SK-N-SH (cell line): ENCODE measurements around the gene AKAP12. TPM values are rescaled to one million over a fixed set of nuclear protein-coding genes. Genes with fewer than 3 reads are reported as not detected.

Experiments used
- CTCF ChIA-PET: fragments of 300-600, 350-600 bp; formaldehyde crosslinking; extraction: SDS; loops from one replicate; lab custom pipeline; 2021; lab: Yijun Ruan, JAX
- POLR2A ChIA-PET: fragments of 350-600 bp; sonication (Branson Sonifier 250); formaldehyde crosslinking; extraction: SDS; loops from one replicate; lab custom pipeline; 2020; ENCODE audit warnings: antibody characterized with exemption, inconsistent platforms; lab: Yijun Ruan, JAX
- DNase-seq: peaks from one replicate; pipeline ENCODE4 v3.0.0; 2012
- H2AFZ ChIP-seq: fragments of 200-600 bp; sonication (generic); 2 replicates; pipeline ENCODE4 v1.8.1; 2016; ENCODE audit warnings: antibody characterized with exemption, mild to moderate bottlenecking, low read depth
- H3F3A ChIP-seq: fragments of 200-600 bp; sonication (generic); replicated peaks from 2 replicates; pipeline ENCODE3; 2016; ENCODE audit warnings: antibody characterized with exemption, mild to moderate bottlenecking; ENCODE audit not compliant: insufficient read depth
- H3K27ac ChIP-seq, 2 experiments: fragments of 200-500 bp in 1 of 2; fragments of 200-600 bp in 1 of 2; sonication (Bioruptor generic) in 1 of 2; sonication (generic), shearing (Covaris generic) in 1 of 2; 2 replicates each; pipeline versions ENCODE4 v1.5.1 to v1.6.1; 2014 to 2016; ENCODE audit warnings: low read depth in 2 of 2, inconsistent platforms in 1 of 2, low read length in 1 of 2, mild to moderate bottlenecking in 1 of 2, mixed read lengths in 1 of 2
- H3K27me3 ChIP-seq: fragments of 200-600 bp; sonication (generic), shearing (Covaris generic); 2 replicates; pipeline ENCODE4 v1.6.1; 2016; ENCODE audit warnings: mixed run types; ENCODE audit not compliant: insufficient read depth
- H3K36me3 ChIP-seq, 2 experiments: fragments of 200-500 bp in 1 of 2; fragments of 200-600 bp in 1 of 2; sonication (Bioruptor generic) in 1 of 2; sonication (generic) in 1 of 2; replicated peaks in 1 of 2; 2 replicates each; pipeline versions ENCODE3 to v1.5.1; 2014 to 2016; ENCODE audit warnings: low read length in 1 of 2, mild to moderate bottlenecking in 1 of 2; ENCODE audit not compliant: insufficient read depth in 2 of 2, control insufficient read depth in 1 of 2
- H3K4me1 ChIP-seq, 2 experiments: fragments of 200-500 bp in 1 of 2; fragments of 200-600 bp in 1 of 2; sonication (Bioruptor generic) in 1 of 2; sonication (generic), shearing (Covaris generic) in 1 of 2; 2 replicates each; pipeline versions ENCODE4 v1.5.1 to v1.6.1; 2014 to 2016; ENCODE audit warnings: low read depth in 1 of 2, low read length in 1 of 2, mixed run types in 1 of 2; ENCODE audit not compliant: insufficient read depth in 2 of 2, control insufficient read depth in 1 of 2
- H3K4me2 ChIP-seq: fragments of 200-600 bp; sonication (generic), shearing (Covaris generic); 2 replicates; pipeline ENCODE4 v1.6.1; 2017; ENCODE audit warnings: mixed run types
- H3K4me3 ChIP-seq, 2 experiments: fragments of 200-500 bp in 1 of 2; fragments of 200-600 bp in 1 of 2; sonication (Bioruptor generic) in 1 of 2; sonication (generic), shearing (Covaris generic) in 1 of 2; 2 replicates each; pipeline versions ENCODE4 v1.5.1 to v1.8.1; 2014 to 2016; ENCODE audit warnings: low read depth in 2 of 2, inconsistent platforms in 1 of 2, low read length in 1 of 2, mild to moderate bottlenecking in 1 of 2, mixed read lengths in 1 of 2, moderate library complexity in 1 of 2
- H3K79me2 ChIP-seq: fragments of 200-600 bp; sonication (generic); 2 replicates; pipeline ENCODE4 v1.8.1; 2017; ENCODE audit warnings: mild to moderate bottlenecking; ENCODE audit not compliant: insufficient read depth
- H3K9ac ChIP-seq: fragments of 200-600 bp; sonication (generic); 2 replicates; pipeline ENCODE4 v1.6.1; 2017; ENCODE audit warnings: mixed run types
- H3K9me2 ChIP-seq: fragments of 200-600 bp; sonication (generic); 2 replicates; pipeline ENCODE4 v1.6.1; 2017; ENCODE audit warnings: mixed run types
- H3K9me3 ChIP-seq: fragments of 200-600 bp; sonication (generic); 2 replicates; pipeline ENCODE4 v1.6.1; 2017; ENCODE audit warnings: mixed run types, mild to moderate bottlenecking, moderate library complexity
- H4K20me1 ChIP-seq: fragments of 200-600 bp; sonication (generic); 2 replicates; pipeline ENCODE4 v1.6.1; 2017; ENCODE audit warnings: mild to moderate bottlenecking, mixed run types; ENCODE audit not compliant: insufficient read depth
- ELF1 ChIP-seq: IDR thresholded peaks from 2 replicates; pipeline ENCODE4 v1.4.0; 2012
- EZH2phosphoT487 ChIP-seq: fragments of 200-600 bp; sonication (generic); IDR thresholded peaks from 2 replicates; pipeline ENCODE4 v1.6.1; 2017; ENCODE audit warnings: low read depth, mixed run types, mild to moderate bottlenecking, antibody characterized with exemption, moderate library complexity, borderline replicate concordance
- FOXJ3 ChIP-seq: sonication (generic); formaldehyde crosslinking; IDR thresholded peaks from 2 replicates; pipeline ENCODE4 v1.5.1; 2020; ENCODE audit warnings: mild to moderate bottlenecking, missing genetic modification reagents
- FOXM1 ChIP-seq: IDR thresholded peaks from 2 replicates; pipeline ENCODE4 v1.4.0; 2012; ENCODE audit warnings: low read depth, mild to moderate bottlenecking
- MXI1 ChIP-seq: IDR thresholded peaks from 2 replicates; pipeline ENCODE4 v1.6.1; 2012; ENCODE audit warnings: mild to moderate bottlenecking, low read depth, low read length, improper control_type of control experiment
- RAD21 ChIP-seq: IDR thresholded peaks from 2 replicates; pipeline ENCODE4 v1.6.1; 2012; ENCODE audit warnings: mild to moderate bottlenecking, low read length
- RCOR1 ChIP-seq: fragments of 150-350 bp; IDR thresholded peaks from 2 replicates; pipeline ENCODE4 v1.6.1; 2017; ENCODE audit warnings: antibody characterized with exemption, low read length
- RFX5 ChIP-seq: IDR thresholded peaks from 2 replicates; pipeline ENCODE4 v1.6.1; 2012; ENCODE audit warnings: mild to moderate bottlenecking, improper control_type of control experiment, low read length
- RXRA ChIP-seq: IDR thresholded peaks from 2 replicates; pipeline ENCODE4 v1.4.0; 2012; ENCODE audit warnings: low read depth, mild to moderate bottlenecking, borderline replicate concordance
- SIN3A ChIP-seq: IDR thresholded peaks from 2 replicates; pipeline ENCODE4 v1.6.1; 2012; ENCODE audit warnings: low read depth, mild to moderate bottlenecking, low read length, moderate library complexity, borderline replicate concordance
- TAF1 ChIP-seq: IDR thresholded peaks from 2 replicates; pipeline ENCODE4 v1.6.1; 2012; ENCODE audit warnings: low read depth, mild to moderate bottlenecking, low read length, moderate library complexity, borderline replicate concordance
- TCF12 ChIP-seq: IDR thresholded peaks from 2 replicates; pipeline ENCODE4 v1.4.0; 2012
- WGBS: methylation state at CpG from one replicate; pipeline ENCODE4 v1.1.6; 2017; ENCODE audit warnings: low lambda C conversion rate; 5-methylcytosine and 5-hydroxymethylcytosine counted together
- polyA plus RNA-seq, 3 experiments: library from polyadenylated mRNA; depleted of rRNA; stranded (reverse); fragments of >200 nt; gene quantifications; 2 replicates each; pipeline ENCODE4 v1.2.3, GENCODE V29; 2012
- TF ChIP-seq, protein P1 (sequence below): fragments of 150-350 bp; IDR thresholded peaks from 2 replicates; pipeline ENCODE4 v1.6.1; 2016; ENCODE audit warnings: mild to moderate bottlenecking, low read depth, low read length
- TF ChIP-seq, protein P2 (sequence below): fragments of 200-600 bp; sonication (generic); IDR thresholded peaks from 2 replicates; pipeline ENCODE4 v1.6.1; 2017; ENCODE audit warnings: antibody characterized with exemption, mild to moderate bottlenecking, moderate library complexity
- TF ChIP-seq, protein P3 (sequence below): IDR thresholded peaks from 2 replicates; pipeline ENCODE4 v1.4.0; 2012; ENCODE audit warnings: low read depth, borderline replicate concordance
- TF ChIP-seq, protein P4 (sequence below): IDR thresholded peaks from 2 replicates; pipeline ENCODE4 v1.4.0; 2012; ENCODE audit warnings: low read depth, borderline replicate concordance
- TF ChIP-seq, protein P5 (sequence below): fragments of 150-350 bp; IDR thresholded peaks from 2 replicates; pipeline ENCODE4 v1.6.1; 2017; ENCODE audit warnings: antibody characterized with exemption, low read length, low read depth, borderline replicate concordance
- TF ChIP-seq, protein P6 (sequence below): IDR thresholded peaks from 2 replicates; pipeline ENCODE4 v1.4.0; 2012; ENCODE audit warnings: low read depth

AKAP12 gene
- polyA plus RNA-seq, 1 of the 3 experiments (the other 2 are of a cell fraction), result 46.5 TPM

DNA sequence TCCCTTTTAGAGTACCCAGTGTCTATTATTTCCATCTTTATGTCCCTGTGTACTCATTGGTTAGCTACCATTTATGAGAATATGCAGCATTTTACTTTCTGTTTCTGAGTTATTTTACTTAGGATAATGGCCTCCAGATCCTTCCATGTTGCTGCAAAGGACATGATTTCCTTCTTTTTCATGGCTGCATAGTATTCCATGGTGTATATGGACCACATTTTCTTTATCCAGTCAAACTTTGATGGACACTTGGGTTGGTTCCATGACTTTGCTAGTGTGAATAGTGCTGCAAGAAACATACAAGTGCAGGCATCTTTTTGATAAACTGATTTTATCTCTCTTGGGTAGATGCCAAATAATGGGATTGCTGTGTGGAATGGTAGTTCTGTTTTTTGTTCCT, 96.2 kb downstream of the AKAP12 start:
- H3K27ac ChIP-seq, result no peak overlapping the region

DNA sequence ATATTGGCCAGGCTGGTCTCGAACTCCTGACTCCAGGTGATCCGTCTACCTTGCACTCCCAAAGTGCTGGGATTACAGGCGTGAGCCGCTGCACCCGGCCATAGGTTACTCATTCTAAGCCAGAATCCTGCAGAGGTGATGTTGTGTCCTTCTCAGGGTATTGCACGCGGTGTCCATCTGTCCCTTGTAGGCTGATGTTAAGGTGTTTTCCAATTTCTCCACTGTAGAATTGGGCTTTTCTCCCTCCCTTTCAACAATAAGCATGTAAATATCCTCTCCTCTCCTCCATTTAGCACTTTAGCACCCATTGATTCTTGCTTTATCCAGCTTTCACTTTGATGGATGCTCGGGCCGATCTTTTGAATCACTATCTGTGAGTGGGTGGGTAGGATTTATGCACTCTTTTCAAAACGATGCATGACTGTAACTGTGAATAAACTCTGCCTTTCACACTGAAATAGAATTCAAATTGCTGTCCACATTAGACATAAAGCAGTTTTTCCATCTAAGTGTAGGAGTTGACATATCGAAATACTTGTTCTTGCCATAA, 99.0 kb downstream of the AKAP12 start:
- Histone ChIP-seq H3K27me3 (no peaks in the 10 kb centered on the region), H3K9ac (no peak overlapping the region), H3K36me3 (peaks cover 4 to 9% of the 10 kb centered on the region in 2 experiments), H3K79me2 (peaks cover 64% of the 10 kb centered on the region; the same call in 1 of the 2 replicates), H3K4me3 (no peak overlapping the region), H3K27ac (no peak overlapping the region), H4K20me1 (0 out of 2 replicates have a peak, but pooled peaks cover 3% of the 10 kb centered on the region), H3K9me2 (no peaks in the 10 kb centered on the region), H3K4me1 (no peaks in the 10 kb centered on the region), H3K9me3 (no peaks in the 10 kb centered on the region), H2AFZ (no peak overlapping the region), H3F3A (peaks cover 1% of the 10 kb centered on the region), H3K4me2 (no peak overlapping the region)
- CTCF ChIA-PET, result interaction anchor here (0.9 to 16.6 kb wide), 3 partner anchors 27 to 446 kb away, joined by 3 to 421 read pairs (median 6); no protein-coding TSS in a partner anchor
- no peak for DNase-seq
- WGBS, result 91% methylated on average over 11 of the region's 11 CpGs
- POLR2A ChIA-PET, result no interaction called here
- no peak for TF ChIP-seq RXRA
- TF ChIP-seq SIN3A, result no peak
- TF ChIP-seq MXI1, result no peak
- TF ChIP-seq RAD21, result no peak
- TF ChIP-seq TCF12, result no peak
- TF ChIP-seq, protein P1, sequence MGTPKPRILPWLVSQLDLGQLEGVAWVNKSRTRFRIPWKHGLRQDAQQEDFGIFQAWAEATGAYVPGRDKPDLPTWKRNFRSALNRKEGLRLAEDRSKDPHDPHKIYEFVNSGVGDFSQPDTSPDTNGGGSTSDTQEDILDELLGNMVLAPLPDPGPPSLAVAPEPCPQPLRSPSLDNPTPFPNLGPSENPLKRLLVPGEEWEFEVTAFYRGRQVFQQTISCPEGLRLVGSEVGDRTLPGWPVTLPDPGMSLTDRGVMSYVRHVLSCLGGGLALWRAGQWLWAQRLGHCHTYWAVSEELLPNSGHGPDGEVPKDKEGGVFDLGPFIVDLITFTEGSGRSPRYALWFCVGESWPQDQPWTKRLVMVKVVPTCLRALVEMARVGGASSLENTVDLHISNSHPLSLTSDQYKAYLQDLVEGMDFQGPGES, result no peak
- no peak for TF ChIP-seq TAF1
- TF ChIP-seq FOXJ3, result no peak
- TF ChIP-seq RFX5, result no peak
- no peak for TF ChIP-seq FOXM1
- TF ChIP-seq, protein P2, sequence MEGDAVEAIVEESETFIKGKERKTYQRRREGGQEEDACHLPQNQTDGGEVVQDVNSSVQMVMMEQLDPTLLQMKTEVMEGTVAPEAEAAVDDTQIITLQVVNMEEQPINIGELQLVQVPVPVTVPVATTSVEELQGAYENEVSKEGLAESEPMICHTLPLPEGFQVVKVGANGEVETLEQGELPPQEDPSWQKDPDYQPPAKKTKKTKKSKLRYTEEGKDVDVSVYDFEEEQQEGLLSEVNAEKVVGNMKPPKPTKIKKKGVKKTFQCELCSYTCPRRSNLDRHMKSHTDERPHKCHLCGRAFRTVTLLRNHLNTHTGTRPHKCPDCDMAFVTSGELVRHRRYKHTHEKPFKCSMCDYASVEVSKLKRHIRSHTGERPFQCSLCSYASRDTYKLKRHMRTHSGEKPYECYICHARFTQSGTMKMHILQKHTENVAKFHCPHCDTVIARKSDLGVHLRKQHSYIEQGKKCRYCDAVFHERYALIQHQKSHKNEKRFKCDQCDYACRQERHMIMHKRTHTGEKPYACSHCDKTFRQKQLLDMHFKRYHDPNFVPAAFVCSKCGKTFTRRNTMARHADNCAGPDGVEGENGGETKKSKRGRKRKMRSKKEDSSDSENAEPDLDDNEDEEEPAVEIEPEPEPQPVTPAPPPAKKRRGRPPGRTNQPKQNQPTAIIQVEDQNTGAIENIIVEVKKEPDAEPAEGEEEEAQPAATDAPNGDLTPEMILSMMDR, result no peak

More for the DNA sequence above, 96.2 kb downstream of the AKAP12 start:
- Histone ChIP-seq H2AFZ (no peak overlapping the region), H3K9ac (no peak overlapping the region), H3K36me3 (peaks cover 4 to 9% of the 10 kb centered on the region in 2 experiments), H3K9me3 (no peaks in the 10 kb centered on the region), H3K27me3 (no peaks in the 10 kb centered on the region), H3K4me1 (no peaks in the 10 kb centered on the region; a peak in 1 of 4 replicates)
- ChIA-PET POLR2A (no interaction called here), CTCF (interaction anchor here (0.9 to 16.6 kb wide), 10 partner anchors 11 to 518 kb away, joined by 3 to 421 read pairs (median 8); no protein-coding TSS in a partner anchor)
- no peak for TF ChIP-seq ELF1
- TF ChIP-seq, protein P3, sequence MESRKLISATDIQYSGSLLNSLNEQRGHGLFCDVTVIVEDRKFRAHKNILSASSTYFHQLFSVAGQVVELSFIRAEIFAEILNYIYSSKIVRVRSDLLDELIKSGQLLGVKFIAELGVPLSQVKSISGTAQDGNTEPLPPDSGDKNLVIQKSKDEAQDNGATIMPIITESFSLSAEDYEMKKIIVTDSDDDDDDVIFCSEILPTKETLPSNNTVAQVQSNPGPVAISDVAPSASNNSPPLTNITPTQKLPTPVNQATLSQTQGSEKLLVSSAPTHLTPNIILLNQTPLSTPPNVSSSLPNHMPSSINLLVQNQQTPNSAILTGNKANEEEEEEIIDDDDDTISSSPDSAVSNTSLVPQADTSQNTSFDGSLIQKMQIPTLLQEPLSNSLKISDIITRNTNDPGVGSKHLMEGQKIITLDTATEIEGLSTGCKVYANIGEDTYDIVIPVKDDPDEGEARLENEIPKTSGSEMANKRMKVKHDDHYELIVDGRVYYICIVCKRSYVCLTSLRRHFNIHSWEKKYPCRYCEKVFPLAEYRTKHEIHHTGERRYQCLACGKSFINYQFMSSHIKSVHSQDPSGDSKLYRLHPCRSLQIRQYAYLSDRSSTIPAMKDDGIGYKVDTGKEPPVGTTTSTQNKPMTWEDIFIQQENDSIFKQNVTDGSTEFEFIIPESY, result no peak
- TF ChIP-seq TCF12, result no peak
- no peak for TF ChIP-seq FOXJ3
- TF ChIP-seq TAF1, result no peak
- TF ChIP-seq MXI1, result no peak
- TF ChIP-seq, protein P4, sequence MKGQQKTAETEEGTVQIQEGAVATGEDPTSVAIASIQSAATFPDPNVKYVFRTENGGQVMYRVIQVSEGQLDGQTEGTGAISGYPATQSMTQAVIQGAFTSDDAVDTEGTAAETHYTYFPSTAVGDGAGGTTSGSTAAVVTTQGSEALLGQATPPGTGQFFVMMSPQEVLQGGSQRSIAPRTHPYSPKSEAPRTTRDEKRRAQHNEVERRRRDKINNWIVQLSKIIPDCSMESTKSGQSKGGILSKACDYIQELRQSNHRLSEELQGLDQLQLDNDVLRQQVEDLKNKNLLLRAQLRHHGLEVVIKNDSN, result no peak
- TF ChIP-seq RAD21, result no peak
- no peak for TF ChIP-seq RCOR1
- TF ChIP-seq RXRA, result no peak
- TF ChIP-seq, protein P5, sequence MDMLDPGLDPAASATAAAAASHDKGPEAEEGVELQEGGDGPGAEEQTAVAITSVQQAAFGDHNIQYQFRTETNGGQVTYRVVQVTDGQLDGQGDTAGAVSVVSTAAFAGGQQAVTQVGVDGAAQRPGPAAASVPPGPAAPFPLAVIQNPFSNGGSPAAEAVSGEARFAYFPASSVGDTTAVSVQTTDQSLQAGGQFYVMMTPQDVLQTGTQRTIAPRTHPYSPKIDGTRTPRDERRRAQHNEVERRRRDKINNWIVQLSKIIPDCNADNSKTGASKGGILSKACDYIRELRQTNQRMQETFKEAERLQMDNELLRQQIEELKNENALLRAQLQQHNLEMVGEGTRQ, result no peak
- TF ChIP-seq FOXM1, result no peak
- TF ChIP-seq, protein P6, sequence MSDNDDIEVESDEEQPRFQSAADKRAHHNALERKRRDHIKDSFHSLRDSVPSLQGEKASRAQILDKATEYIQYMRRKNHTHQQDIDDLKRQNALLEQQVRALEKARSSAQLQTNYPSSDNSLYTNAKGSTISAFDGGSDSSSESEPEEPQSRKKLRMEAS, result no peak
- no peak for TF ChIP-seq EZH2phosphoT487
- TF ChIP-seq, all 33 proteins: peak for 0
- no peak overlapping the region for H3K4me3 ChIP-seq
- peaks cover 59% of the 10 kb centered on the region; the same call in 1 of the 2 replicates for H3K79me2 ChIP-seq
- H3F3A ChIP-seq, result no peaks in the 10 kb centered on the region
- no peaks in the 10 kb centered on the region for H4K20me1 ChIP-seq
- no peak overlapping the region for H3K4me2 ChIP-seq
- H3K9me2 ChIP-seq, result no peaks in the 10 kb centered on the region
- no peak for DNase-seq
